Loucy (cell line): ENCODE data around the gene CORO2B.

Experiments
- H2AFZ ChIP-seq: fragments of 200-600 bp; sonication (generic); 2 replicates; pipeline ENCODE4 v1.6.0; 2016; ENCODE audit warnings: antibody characterized with exemption, mild to moderate bottlenecking, low read length, moderate library complexity
- H3F3A ChIP-seq: fragments of 200-600 bp; 2 replicates; pipeline ENCODE4 v1.6.0; 2016; ENCODE audit warnings: antibody characterized with exemption, low read depth, mild to moderate bottlenecking
- H3K27me3 ChIP-seq: fragments of 200-600 bp; sonication (generic); 2 replicates; pipeline ENCODE4 v1.6.1; 2014; ENCODE audit warnings: low read length, mild to moderate bottlenecking; ENCODE audit not compliant: insufficient read depth, poor library complexity, severe bottlenecking
- H3K36me3 ChIP-seq: fragments of 200-600 bp; sonication (generic); 2 replicates; pipeline ENCODE4 v1.6.1; 2016; ENCODE audit warnings: low read length; ENCODE audit not compliant: insufficient read depth
- H3K4me1 ChIP-seq: fragments of 200-600 bp; sonication (generic); 2 replicates; pipeline ENCODE4 v1.5.1; 2014; ENCODE audit warnings: low read length, mild to moderate bottlenecking; ENCODE audit not compliant: insufficient read depth, poor library complexity, severe bottlenecking
- H3K4me2 ChIP-seq: fragments of 200-600 bp; sonication (generic); 2 replicates; pipeline ENCODE4 v1.6.0; 2014; ENCODE audit warnings: antibody characterized with exemption, low read length, low read depth, mild to moderate bottlenecking; ENCODE audit not compliant: poor library complexity, severe bottlenecking
- H3K4me3 ChIP-seq: fragments of 200-600 bp; sonication (generic); 2 replicates; pipeline ENCODE4 v1.5.1; 2014; ENCODE audit warnings: low read length, mild to moderate bottlenecking, mixed read lengths; ENCODE audit not compliant: poor library complexity, severe bottlenecking
- H3K79me2 ChIP-seq: fragments of 200-600 bp; sonication (generic); 2 replicates; pipeline ENCODE4 v1.6.1; 2014; ENCODE audit warnings: low read length; ENCODE audit not compliant: insufficient read depth
- H3K9ac ChIP-seq: fragments of 200-600 bp; sonication (generic); 2 replicates; pipeline ENCODE4 v1.6.0; 2014; ENCODE audit warnings: mild to moderate bottlenecking, low read depth, low read length, moderate library complexity; ENCODE audit not compliant: poor library complexity, severe bottlenecking
- H3K9me2 ChIP-seq: fragments of 200-600 bp; sonication (generic); replicated peaks from 2 replicates; pipeline ENCODE4 v1.6.1; 2016; ENCODE audit warnings: low read depth, low read length, mixed read lengths
- H3K9me3 ChIP-seq: fragments of 200-600 bp; sonication (generic); 2 replicates; pipeline ENCODE4 v1.6.1; 2014; ENCODE audit warnings: mild to moderate bottlenecking, antibody characterized with exemption, low read length, low read depth; ENCODE audit not compliant: insufficient read depth
- H4K20me1 ChIP-seq: fragments of 200-600 bp; sonication (generic); 2 replicates; pipeline ENCODE4 v1.6.0; 2014; ENCODE audit warnings: antibody characterized with exemption, low read length, mild to moderate bottlenecking; ENCODE audit not compliant: insufficient read depth, poor library complexity, severe bottlenecking
- CTCF ChIP-seq: fragments of 200-600 bp; sonication (generic); conservative IDR thresholded peaks from 2 replicates; pipeline ENCODE4 v1.5.1; 2014; ENCODE audit warnings: mild to moderate bottlenecking, antibody characterized with exemption, low read length
- EZH2phosphoT487 ChIP-seq: fragments of 200-600 bp; IDR thresholded peaks from 2 replicates; pipeline ENCODE4 v1.6.1; 2018; ENCODE audit warnings: antibody characterized with exemption, mild to moderate bottlenecking, moderate library complexity, borderline replicate concordance

The CORO2B gene

GRCh38 chr15:68658641-68659358, 80.0 kb downstream of the CORO2B start:
- Histone ChIP-seq H3F3A (no peaks in the 10 kb centered on the region), H3K79me2 (no peaks in the 10 kb centered on the region), H3K9ac (no peak overlapping the region), H3K9me3 (no peaks in the 10 kb centered on the region), H3K4me2 (no peak overlapping the region), H3K27me3 (no peaks in the 10 kb centered on the region), H3K36me3 (no peaks in the 10 kb centered on the region), H2AFZ (no peak overlapping the region), H3K4me3 (no peak overlapping the region), H4K20me1 (no peaks in the 10 kb centered on the region), H3K4me1 (no peaks in the 10 kb centered on the region), H3K9me2 (no peaks in the 10 kb centered on the region)
- TF ChIP-seq EZH2phosphoT487 (no peak), CTCF (no peak)

GRCh38 chr15:68663526-68663925, 84.7 kb downstream of the CORO2B start:
- no peaks in the 10 kb centered on the region for H3K4me1 ChIP-seq
- no peaks in the 10 kb centered on the region for H3K36me3 ChIP-seq
- H3K9me2 ChIP-seq = no peaks in the 10 kb centered on the region
- H2AFZ ChIP-seq = no peak overlapping the region
- TF ChIP-seq EZH2phosphoT487 (no peak), CTCF (no peak)
- no peaks in the 10 kb centered on the region for H3K79me2 ChIP-seq
- H3K9me3 ChIP-seq = no peaks in the 10 kb centered on the region
- no peaks in the 10 kb centered on the region for H3K27me3 ChIP-seq
- no peak overlapping the region for H3K4me3 ChIP-seq
- no peak overlapping the region for H3K4me2 ChIP-seq
- H4K20me1 ChIP-seq = no peaks in the 10 kb centered on the region
- no peak overlapping the region for H3K9ac ChIP-seq
- H3F3A ChIP-seq = no peaks in the 10 kb centered on the region

GRCh38 chr15:68666120-68666811, 87.5 kb downstream of the CORO2B start:
- Histone ChIP-seq H2AFZ (no peak overlapping the region; the same call in 1 of the 2 replicates), H3K9me3 (no peaks in the 10 kb centered on the region), H4K20me1 (no peaks in the 10 kb centered on the region), H3K4me1 (no peaks in the 10 kb centered on the region), H3K27me3 (no peaks in the 10 kb centered on the region), H3K36me3 (no peaks in the 10 kb centered on the region), H3K9me2 (no peaks in the 10 kb centered on the region), H3K9ac (no peak overlapping the region), H3K4me2 (no peak overlapping the region), H3K79me2 (no peaks in the 10 kb centered on the region), H3K4me3 (no peak overlapping the region), H3F3A (no peaks in the 10 kb centered on the region)
- TF ChIP-seq CTCF = no peak
- TF ChIP-seq EZH2phosphoT487 = no peak
